Natural killer cell (primary cell): ENCODE data around the gene TMEM273. TPM values are rescaled to one million over a fixed set of nuclear protein-coding genes. Genes with fewer than 3 reads are reported as not detected.

Experiments used
- ATAC-seq, 3 donors: fragments of 150-1000 bp in 2 of 3; fragments of 200-7000 bp in 1 of 3; cut with Tn5 transposase; 1 replicate in 1 of 3; 2 replicates in 2 of 3; pipeline ENCODE4 v1.10.0; 2021; ENCODE audit warnings: mild to moderate bottlenecking in 2 of 3, moderate library complexity in 2 of 3
- DNase-seq, 2 donors: peaks; one replicate each; pipeline versions ENCODE4 v3.0.0 to v3.0.0-alpha.2; 2013 to 2021; ENCODE audit warnings: mixed read lengths in 1 of 2
- H3K27ac ChIP-seq: one replicate; pipeline ENCODE4 v1.5.1; 2013; ENCODE audit warnings: mild to moderate bottlenecking, low read length
- H3K27me3 ChIP-seq: one replicate; pipeline ENCODE4 v1.6.1; 2013; ENCODE audit warnings: low read length; ENCODE audit not compliant: control insufficient read depth, insufficient read depth
- H3K36me3 ChIP-seq: one replicate; pipeline ENCODE4 v1.6.1; 2013; ENCODE audit warnings: low read length; ENCODE audit not compliant: control insufficient read depth, insufficient read depth
- H3K4me1 ChIP-seq: one replicate; pipeline ENCODE4 v1.6.1; 2013; ENCODE audit warnings: low read length; ENCODE audit not compliant: control insufficient read depth, insufficient read depth
- H3K4me3 ChIP-seq: one replicate; pipeline ENCODE4 v1.5.1; 2013; ENCODE audit warnings: low read length
- H3K9me3 ChIP-seq: one replicate; pipeline ENCODE4 v1.6.1; 2013; ENCODE audit warnings: low read length; ENCODE audit not compliant: control insufficient read depth, insufficient read depth
- H3K27ac Mint-ChIP-seq, 2 donors: one replicate each; pipeline ENCODE4 v1.8.0; 2022; ENCODE audit warnings: mild to moderate bottlenecking in 2 of 2, mixed read lengths in 2 of 2, moderate library complexity in 1 of 2
- H3K27me3 Mint-ChIP-seq, 2 donors: one replicate each; pipeline ENCODE4 v1.8.0; 2022; ENCODE audit warnings: low read depth in 2 of 2, mixed read lengths in 2 of 2
- H3K36me3 Mint-ChIP-seq: one replicate; pipeline ENCODE4 v1.8.0; 2022; ENCODE audit warnings: mixed read lengths
- H3K4me1 Mint-ChIP-seq, 2 donors: one replicate each; pipeline ENCODE4 v1.8.0; 2022; ENCODE audit warnings: mixed read lengths in 2 of 2
- H3K4me3 Mint-ChIP-seq: one replicate; pipeline ENCODE4 v1.8.0; 2022; ENCODE audit warnings: mild to moderate bottlenecking, moderate library complexity, mixed read lengths
- H3K9me3 Mint-ChIP-seq, 2 donors: one replicate each; pipeline ENCODE4 v1.8.0; 2022; ENCODE audit warnings: mixed read lengths in 2 of 2
- CTCF ChIP-seq: fragments of 200-600 bp; IDR thresholded peaks from one replicate; pipeline ENCODE4 v1.8.0; 2022; ENCODE audit warnings: antibody characterized with exemption
- WGBS: methylation state at CpG from one replicate; pipeline ENCODE4 v1.1.7; 2013; ENCODE audit warnings: missing lambda C conversion rate; ENCODE audit not compliant: insufficient coverage; 5-methylcytosine and 5-hydroxymethylcytosine counted together
- intact Hi-C: fragments of 100-400 bp; cut with micrococcal nuclease; formaldehyde crosslinking; loops from one replicate; pipeline ENCODE4 v1.14.2; 2022
- total RNA-seq, 4 donors: library from RNA; stranded (reverse); fragments of 120-200 nt in 1 of 4; gene quantifications; one replicate each; pipeline versions ENCODE4 v1.2.3 to v1.2.4, GENCODE V29; 2013 to 2022

The TMEM273 gene
- total RNA-seq, 3 donors from 2014 or later (not counting 1 experiment from before 2014, with no cell fraction given), result 11.6 to 46.3 (median 29.4) TPM

DNA sequence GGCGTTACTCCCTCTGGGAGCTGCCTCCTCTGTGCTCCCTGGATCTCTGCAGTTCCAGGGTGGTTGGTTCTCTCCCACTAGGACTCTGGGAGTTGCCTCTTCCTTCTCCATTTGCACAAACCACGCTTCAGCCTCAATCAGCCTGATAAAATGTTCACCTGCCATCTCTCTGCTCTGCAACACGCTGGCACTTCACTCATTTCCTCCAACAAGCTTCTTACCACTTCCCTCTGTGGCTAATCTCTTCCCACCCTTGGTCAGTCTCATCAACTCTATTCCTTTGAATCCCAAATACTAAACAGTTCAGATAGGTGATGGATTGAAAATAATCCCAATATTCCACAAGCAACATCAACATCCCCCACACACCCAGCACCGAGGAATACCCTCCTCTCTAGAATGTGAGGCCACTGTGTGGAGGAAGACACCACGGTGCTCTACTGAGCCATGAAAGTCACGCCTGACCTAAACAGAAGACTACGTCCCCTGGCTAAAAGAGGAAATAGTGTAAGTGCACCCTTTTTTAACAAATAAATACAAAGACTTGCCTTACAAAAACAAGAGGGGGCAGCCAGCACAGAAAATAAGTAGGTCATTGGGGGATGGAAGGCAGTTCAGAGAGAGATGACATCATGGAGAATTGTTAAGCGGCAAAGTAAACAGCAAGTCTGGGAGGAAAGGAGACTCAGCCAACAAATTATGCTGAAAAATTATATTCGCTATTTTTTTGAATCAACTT lies 52.4 kb downstream of the TMEM273 start:
- H3K4me3 Mint-ChIP-seq, result peak overlapping the region; percentile 76
- no peak for TF ChIP-seq CTCF
- H3K27ac ChIP-seq, result peak overlapping the region; percentile 18

GRCh38 chr10:49134327-49134726 lies 53.9 kb downstream of the TMEM273 start:
- Mint-ChIP-seq H3K4me1 (peaks cover 33 to 36% of the 10 kb centered on the region in 2 donors), H3K27me3 (peaks cover 1 to 3% of the 10 kb centered on the region in 2 donors), H3K27ac (peak overlapping the region; percentile 24 to 66), H3K4me3 (no peak overlapping the region), H3K36me3 (no peaks in the 10 kb centered on the region), H3K9me3 (peaks cover 0 to 2% of the 10 kb centered on the region in 2 donors)
- Histone ChIP-seq H3K4me1 (peaks cover 22% of the 10 kb centered on the region), H3K27ac (no peak overlapping the region), H3K4me3 (no peak overlapping the region), H3K9me3 (no peaks in the 10 kb centered on the region), H3K36me3 (no peaks in the 10 kb centered on the region), H3K27me3 (no peaks in the 10 kb centered on the region)
- TF ChIP-seq CTCF, result no peak
- 39% methylated on average over 3 of the region's 3 CpGs for WGBS
- intact Hi-C loops, result no loop called here
- ATAC-seq, result peak; percentile 27 to 57 (median 48)
- DNase-seq, result no peak

More for the DNA sequence above, 52.4 kb downstream of the TMEM273 start:
- Histone ChIP-seq H3K4me3 (no peak overlapping the region), H3K27me3 (no peaks in the 10 kb centered on the region), H3K9me3 (no peaks in the 10 kb centered on the region), H3K4me1 (peaks cover 22% of the 10 kb centered on the region), H3K36me3 (no peaks in the 10 kb centered on the region)
- Mint-ChIP-seq H3K4me1 (peaks cover 33 to 36% of the 10 kb centered on the region in 2 donors), H3K27me3 (no peaks in the 10 kb centered on the region), H3K27ac (peak overlapping the region; percentile 66 to 74), H3K9me3 (peaks cover 0 to 2% of the 10 kb centered on the region in 2 donors), H3K36me3 (no peaks in the 10 kb centered on the region)
- intact Hi-C loops, result no loop called here
- 30% methylated on average over 6 of the region's 9 CpGs for WGBS
- ATAC-seq, result peak; percentile 51 to 74 (median 68)
- no peak for DNase-seq

DNA sequence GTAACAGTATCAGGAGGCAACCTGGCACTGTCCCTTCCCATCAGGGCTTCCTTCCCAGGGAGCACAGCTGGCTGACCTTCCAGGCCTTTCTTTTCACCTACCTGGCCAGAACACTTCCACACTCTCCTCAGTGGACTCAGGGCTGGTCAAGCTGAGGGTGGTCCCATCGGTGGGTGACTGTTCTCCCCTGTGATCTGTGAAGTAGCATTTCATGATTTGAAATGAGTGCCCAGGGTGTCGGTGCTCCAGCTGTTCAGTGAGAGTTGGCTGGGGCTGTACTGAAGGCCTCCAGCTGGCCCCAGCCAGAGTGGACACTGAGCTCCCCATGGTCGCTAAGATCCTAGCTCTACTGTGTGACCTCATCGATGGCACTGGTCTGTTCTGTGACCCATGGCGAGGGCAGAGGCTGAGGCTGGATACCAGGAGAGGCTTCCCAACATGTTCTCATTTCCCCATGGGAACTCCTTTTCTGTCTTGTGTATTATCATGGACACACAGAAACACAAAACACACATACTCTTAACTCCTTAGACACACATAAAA lies 54.4 kb downstream of the TMEM273 start, which contains the start of gene FAM170B:
Gene FAM170B, minus strand, starts transcription at position 316 of the 543 bp plus-strand sequence. Its CDS starts 103 bp downstream, at position 213.
- intact Hi-C loops, result no loop called here
- no peak for TF ChIP-seq CTCF
- Histone ChIP-seq H3K4me1 (peaks cover 22% of the 10 kb centered on the region), H3K9me3 (no peaks in the 10 kb centered on the region), H3K4me3 (no peak within 1 kb of the TSS), H3K36me3 (no peaks in the 10 kb centered on the region), H3K27me3 (no peaks in the 10 kb centered on the region), H3K27ac (no peak within 1 kb of the TSS)
- Mint-ChIP-seq H3K27ac (peak within 1 kb of the TSS; percentile 24 to 66), H3K4me1 (peaks cover 33 to 36% of the 10 kb centered on the region in 2 donors), H3K27me3 (peaks cover 7 to 9% of the 10 kb centered on the region in 2 donors), H3K36me3 (no peaks in the 10 kb centered on the region), H3K4me3 (no peak within 1 kb of the TSS), H3K9me3 (peaks cover 0 to 2% of the 10 kb centered on the region in 2 donors)
- WGBS, result 91% methylated on average over 5 of the region's 5 CpGs
- ATAC-seq, result no peak
- no peak for DNase-seq
